Stimulated activated naive B cell treated with anti-CD40 and anti-IgM and Interleukin-4, amounts not matched to agents 10 μg/mL and 1 μg/mL and 100 μg/mL, for 72 hours (primary cell): ENCODE results near the gene AOAH.

Experiments used
- ATAC-seq, 2 donors: fragments of 150-1000 bp; cut with Tn5 transposase; replicated peaks; 2 replicates each; pipeline ENCODE4 v1.10.0; 2021; ENCODE audit warnings: moderate library complexity in 1 of 2
- DNase-seq: peaks from one replicate; pipeline ENCODE4 v3.0.0; 2021
- H3K27ac Mint-ChIP-seq: one replicate; pipeline ENCODE4 v1.8.0; 2022; ENCODE audit warnings: mild to moderate bottlenecking, mixed read lengths
- H3K27me3 Mint-ChIP-seq, 2 donors: one replicate each; pipeline ENCODE4 v1.8.0; 2022; ENCODE audit warnings: mixed read lengths in 2 of 2
- H3K36me3 Mint-ChIP-seq, 2 donors: one replicate each; pipeline ENCODE4 v1.8.0; 2022; ENCODE audit warnings: mixed read lengths in 2 of 2, mild to moderate bottlenecking in 1 of 2
- H3K4me1 Mint-ChIP-seq, 2 donors: one replicate each; pipeline ENCODE4 v1.8.0; 2022; ENCODE audit warnings: mixed read lengths in 2 of 2, mild to moderate bottlenecking in 1 of 2
- H3K4me3 Mint-ChIP-seq, 2 donors: one replicate each; pipeline ENCODE4 v1.8.0; 2022; ENCODE audit warnings: mild to moderate bottlenecking in 2 of 2, mixed read lengths in 2 of 2, moderate library complexity in 1 of 2
- H3K9me3 Mint-ChIP-seq, 2 donors: one replicate each; pipeline ENCODE4 v1.8.0; 2022; ENCODE audit warnings: mixed read lengths in 2 of 2, mild to moderate bottlenecking in 1 of 2

AOAH gene

GRCh38 chr7:36668750-36669149, 55.5 kb downstream of the AOAH start:
- Mint-ChIP-seq H3K9me3 (peaks cover 0 to 2% of the 10 kb centered on the region in 2 donors), H3K4me3 (no peak overlapping the region), H3K4me1 (peaks cover 8 to 15% of the 10 kb centered on the region in 2 donors), H3K36me3 (peaks cover 0 to 2% of the 10 kb centered on the region in 2 donors), H3K27me3 (peaks cover 3 to 5% of the 10 kb centered on the region in 2 donors), H3K27ac (no peak overlapping the region)
- DNase-seq, result no peak
- no peak for ATAC-seq

DNA sequence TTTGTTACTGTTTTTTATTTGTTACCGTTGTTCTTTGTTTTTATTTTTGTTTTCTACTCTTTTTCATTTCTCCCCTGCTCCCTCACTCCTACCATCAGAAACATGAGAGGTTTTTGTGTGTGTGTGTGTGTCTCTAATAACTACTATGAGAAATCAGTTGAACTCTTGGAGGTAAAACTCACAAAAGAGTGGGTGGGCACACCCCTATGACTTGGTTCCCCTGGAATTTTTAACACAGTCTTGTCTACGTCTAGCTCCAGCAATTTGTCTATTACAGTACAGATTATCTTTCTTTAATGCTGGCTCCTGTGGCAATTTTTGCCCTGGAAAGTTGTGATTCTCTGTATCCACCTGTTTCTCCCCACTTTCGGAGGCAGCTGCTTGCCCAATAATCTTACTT, 56.2 kb downstream of the AOAH start:
- peaks cover 0 to 2% of the 10 kb centered on the region in 2 donors for H3K36me3 Mint-ChIP-seq
- no peak overlapping the region for H3K4me3 Mint-ChIP-seq
- peaks cover 8 to 15% of the 10 kb centered on the region in 2 donors for H3K4me1 Mint-ChIP-seq
- peaks cover 0 to 2% of the 10 kb centered on the region in 2 donors for H3K9me3 Mint-ChIP-seq
- DNase-seq (no peak), ATAC-seq (no peak)
- no peak overlapping the region for H3K27ac Mint-ChIP-seq
- peaks cover 3 to 5% of the 10 kb centered on the region in 2 donors for H3K27me3 Mint-ChIP-seq

GRCh38 chr7:36667007-36667745, 57.1 kb downstream of the AOAH start:
- peaks cover 0 to 2% of the 10 kb centered on the region in 2 donors for H3K36me3 Mint-ChIP-seq
- H3K27ac Mint-ChIP-seq, result no peak overlapping the region

DNA sequence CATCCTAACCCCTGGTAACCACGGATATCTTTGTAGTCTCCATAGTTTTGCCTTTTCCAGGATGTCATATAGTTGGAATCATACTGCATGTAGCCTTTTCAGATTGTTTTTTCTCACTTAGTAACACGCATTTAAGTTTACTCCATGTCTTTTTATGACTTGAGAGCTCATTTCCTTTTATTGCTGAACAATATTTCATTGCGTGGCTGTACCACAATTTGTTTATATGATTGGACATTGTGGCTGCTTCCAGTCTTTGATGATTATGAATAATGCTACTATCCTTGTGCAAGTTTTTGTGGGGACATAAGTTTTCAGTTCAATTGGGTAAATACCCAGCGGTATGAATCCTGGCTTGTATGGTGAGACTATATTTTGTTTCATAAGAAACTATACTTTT, 60.8 kb downstream of the AOAH start:
- DNase-seq (no peak), ATAC-seq (no peak)
- Mint-ChIP-seq H3K4me3 (no peak overlapping the region), H3K4me1 (no peaks in the 10 kb centered on the region), H3K36me3 (no peaks in the 10 kb centered on the region), H3K9me3 (no peaks in the 10 kb centered on the region), H3K27ac (no peak overlapping the region), H3K27me3 (no peaks in the 10 kb centered on the region)

More at GRCh38 chr7:36667007-36667745, 57.1 kb downstream of the AOAH start:
- peaks cover 8 to 15% of the 10 kb centered on the region in 2 donors for H3K4me1 Mint-ChIP-seq
- ATAC-seq, result no peak
- H3K27me3 Mint-ChIP-seq, result peaks cover 3 to 5% of the 10 kb centered on the region in 2 donors
- H3K4me3 Mint-ChIP-seq, result no peak overlapping the region
- DNase-seq, result no peak
- H3K9me3 Mint-ChIP-seq, result peaks cover 0 to 2% of the 10 kb centered on the region in 2 donors

DNA sequence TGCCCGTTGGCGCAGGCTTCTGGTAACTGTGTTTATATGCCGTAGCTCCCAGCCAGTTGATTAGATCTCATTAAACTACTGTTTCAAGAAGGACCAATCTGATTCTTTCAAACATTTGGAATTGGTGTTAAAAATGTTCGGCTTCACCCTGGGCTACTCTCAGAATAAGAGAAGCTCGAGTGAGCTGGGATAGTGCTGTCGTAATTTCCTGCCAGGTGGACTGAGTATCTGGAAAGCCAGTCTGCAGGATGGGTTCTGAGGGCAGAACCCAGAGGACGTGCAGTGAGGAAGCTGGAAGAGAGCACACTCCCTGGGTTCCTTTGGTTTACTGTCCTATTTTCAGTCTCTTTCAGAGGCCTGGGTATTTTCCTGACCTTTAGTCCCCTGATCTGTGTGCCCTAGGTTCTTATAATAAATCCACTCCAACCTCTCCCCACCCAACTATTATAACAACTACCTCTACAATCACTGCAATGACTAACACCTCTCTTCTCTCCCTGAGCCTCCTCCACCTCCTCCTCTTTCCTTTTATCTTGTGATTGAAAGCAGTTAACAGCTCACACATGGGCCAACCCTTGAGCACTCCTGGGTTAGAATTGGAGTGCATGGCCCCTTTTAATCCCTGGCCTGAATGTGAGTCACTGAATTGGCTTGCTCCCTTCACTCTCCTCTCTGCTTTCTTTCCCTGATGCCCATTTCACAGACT, 63.0 kb downstream of the AOAH start:
- H3K27ac Mint-ChIP-seq, result no peak overlapping the region
- H3K27me3 Mint-ChIP-seq, result no peaks in the 10 kb centered on the region
- no peaks in the 10 kb centered on the region for H3K9me3 Mint-ChIP-seq
- no peak for ATAC-seq
- no peaks in the 10 kb centered on the region for H3K4me1 Mint-ChIP-seq
- no peaks in the 10 kb centered on the region for H3K36me3 Mint-ChIP-seq
- no peak for DNase-seq
- no peak overlapping the region for H3K4me3 Mint-ChIP-seq

DNA sequence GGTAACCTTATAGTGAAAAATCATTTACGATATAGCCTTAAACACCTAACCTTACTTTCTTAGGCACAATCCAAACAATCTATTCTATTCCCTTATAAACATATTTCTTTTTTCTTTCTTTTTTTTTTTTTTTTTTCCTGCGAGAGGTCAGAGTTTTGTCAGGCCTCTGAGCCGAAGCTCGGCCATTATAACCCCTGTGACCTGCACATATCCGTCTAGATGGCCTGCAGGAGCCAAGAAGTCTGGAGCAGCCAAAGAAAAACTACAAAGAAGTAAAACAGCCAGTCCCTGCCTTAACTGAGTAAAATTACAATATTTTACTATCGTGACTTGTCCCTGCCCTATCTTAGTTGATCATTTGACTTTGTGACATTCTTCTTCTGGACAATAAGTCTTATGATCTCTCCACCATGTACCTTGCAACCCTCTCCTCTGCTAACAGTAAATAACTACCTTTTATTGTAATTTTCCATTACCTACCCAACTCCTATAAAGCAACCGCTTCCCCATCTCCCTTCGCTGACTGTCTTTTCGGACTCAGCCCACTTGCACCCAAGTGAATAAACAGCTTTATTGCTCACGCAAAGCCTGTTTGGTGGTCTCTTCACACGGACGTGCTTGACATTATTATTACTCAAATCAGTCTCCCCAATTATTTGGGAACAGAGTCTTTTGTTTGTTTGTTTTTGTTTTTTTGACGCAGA, 64.5 kb downstream of the AOAH start:
- Mint-ChIP-seq H3K4me3 (no peak overlapping the region), H3K36me3 (no peaks in the 10 kb centered on the region), H3K4me1 (no peaks in the 10 kb centered on the region), H3K27me3 (no peaks in the 10 kb centered on the region), H3K27ac (no peak overlapping the region), H3K9me3 (no peaks in the 10 kb centered on the region)
- DNase-seq (no peak), ATAC-seq (no peak)

- DNase-seq, result no peak
- Mint-ChIP-seq H3K9me3 (no peaks in the 10 kb centered on the region), H3K27me3 (no peaks in the 10 kb centered on the region), H3K4me3 (no peak overlapping the region), H3K4me1 (no peaks in the 10 kb centered on the region), H3K27ac (no peak overlapping the region), H3K36me3 (no peaks in the 10 kb centered on the region)
- no peak for ATAC-seq
Observed at GRCh38 chr7:36659172-36659516, 65.2 kb downstream of the AOAH start.

DNA sequence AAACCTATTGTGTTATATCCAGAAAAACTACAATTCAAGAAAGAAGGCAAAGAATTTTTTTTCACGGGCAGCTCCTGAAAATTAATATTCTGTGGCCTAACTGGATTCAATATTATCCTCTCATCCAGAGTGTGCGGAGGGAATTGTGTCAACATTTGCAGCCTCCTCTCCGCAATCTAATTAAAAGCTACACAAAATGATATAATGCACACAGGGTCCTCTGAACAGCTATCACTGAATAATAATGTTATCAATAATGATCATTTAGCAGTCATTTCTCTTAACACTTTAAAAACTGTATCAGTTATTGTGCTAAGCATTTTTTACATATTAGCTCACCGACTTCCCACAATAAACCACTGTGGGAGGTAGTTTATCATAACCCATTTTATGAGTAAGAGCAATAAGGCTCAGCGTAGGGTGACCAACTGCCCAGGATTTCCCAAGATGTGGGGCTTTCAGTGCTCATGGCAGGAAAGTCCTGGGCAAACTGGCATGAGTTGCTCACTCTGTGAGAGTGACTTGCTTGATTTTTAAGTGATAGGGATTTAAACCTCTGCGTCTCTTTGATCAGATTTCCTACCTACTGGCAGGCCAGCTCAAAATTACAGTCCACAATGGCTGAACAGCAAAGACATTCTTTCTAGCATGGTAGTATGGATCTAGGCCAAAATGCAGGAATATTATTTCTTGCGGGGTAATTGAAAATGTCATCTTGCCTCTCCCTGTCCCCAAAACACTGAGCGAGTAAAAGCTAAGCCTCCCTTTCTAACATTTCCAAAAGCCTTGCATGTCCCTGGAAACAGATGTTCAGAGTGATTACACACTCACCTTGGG, 65.7 kb downstream of the AOAH start:
- no peaks in the 10 kb centered on the region for H3K27me3 Mint-ChIP-seq
- H3K4me1 Mint-ChIP-seq, result no peaks in the 10 kb centered on the region
- no peak for DNase-seq
- ATAC-seq, result no peak
- no peak overlapping the region for H3K27ac Mint-ChIP-seq
- no peak overlapping the region for H3K4me3 Mint-ChIP-seq
- H3K9me3 Mint-ChIP-seq, result no peaks in the 10 kb centered on the region
- H3K36me3 Mint-ChIP-seq, result no peaks in the 10 kb centered on the region

- no peaks in the 10 kb centered on the region for H3K4me1 Mint-ChIP-seq
Observed at GRCh38 chr7:36657036-36657660, 67.1 kb downstream of the AOAH start.

GRCh38 chr7:36654436-36654835, 69.9 kb downstream of the AOAH start:
- DNase-seq, result no peak
- Mint-ChIP-seq H3K36me3 (peaks cover 0 to 3% of the 10 kb centered on the region in 2 donors), H3K4me3 (no peak overlapping the region), H3K9me3 (no peaks in the 10 kb centered on the region), H3K27me3 (no peaks in the 10 kb centered on the region), H3K27ac (no peak overlapping the region), H3K4me1 (peaks cover 5% of the 10 kb centered on the region in 2 donors)
- ATAC-seq, result no peak

More at GRCh38 chr7:36657036-36657660, 67.1 kb downstream of the AOAH start:
- Mint-ChIP-seq H3K27ac (no peak overlapping the region), H3K27me3 (no peaks in the 10 kb centered on the region), H3K9me3 (no peaks in the 10 kb centered on the region), H3K36me3 (no peaks in the 10 kb centered on the region), H3K4me3 (no peak overlapping the region)
- DNase-seq, result no peak
- no peak for ATAC-seq

DNA sequence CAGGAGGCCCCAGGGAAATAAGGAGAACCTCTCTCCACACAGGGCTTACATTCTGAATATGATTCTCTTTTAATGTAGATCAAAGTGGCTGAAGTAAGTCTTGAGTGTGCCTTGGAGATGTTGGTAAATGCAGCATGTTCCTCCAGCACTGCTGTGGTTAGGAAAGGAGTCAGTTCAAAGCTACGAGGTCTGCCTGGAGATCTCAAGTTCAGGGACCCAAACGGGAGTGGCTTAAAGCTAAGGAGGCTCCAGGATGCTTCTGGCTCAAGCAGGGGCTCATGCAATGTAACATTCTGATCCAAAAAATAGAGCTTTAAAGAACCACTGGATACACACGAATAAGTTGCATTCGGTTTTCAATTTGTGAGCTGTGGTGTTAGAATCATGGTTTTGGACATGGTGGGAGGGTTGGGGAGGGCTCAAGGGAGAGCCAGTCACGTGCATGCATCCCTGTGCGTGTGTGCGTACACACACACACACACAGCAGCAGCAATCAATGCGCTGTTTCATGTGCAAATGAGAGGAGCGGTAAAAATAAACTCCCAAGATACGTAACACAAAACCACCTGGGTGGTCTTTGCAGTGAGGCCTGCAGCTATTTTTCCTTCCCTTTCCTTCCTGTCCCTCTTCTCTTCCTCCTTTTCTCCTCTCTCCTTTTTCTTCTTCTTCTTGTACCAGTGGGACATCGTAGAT, 70.5 kb downstream of the AOAH start:
- Mint-ChIP-seq H3K27me3 (no peaks in the 10 kb centered on the region), H3K36me3 (peaks cover 0 to 3% of the 10 kb centered on the region in 2 donors), H3K4me1 (peaks cover 5% of the 10 kb centered on the region in 2 donors), H3K4me3 (no peak overlapping the region), H3K27ac (no peak overlapping the region), H3K9me3 (no peaks in the 10 kb centered on the region)
- no peak for DNase-seq
- no peak for ATAC-seq

DNA sequence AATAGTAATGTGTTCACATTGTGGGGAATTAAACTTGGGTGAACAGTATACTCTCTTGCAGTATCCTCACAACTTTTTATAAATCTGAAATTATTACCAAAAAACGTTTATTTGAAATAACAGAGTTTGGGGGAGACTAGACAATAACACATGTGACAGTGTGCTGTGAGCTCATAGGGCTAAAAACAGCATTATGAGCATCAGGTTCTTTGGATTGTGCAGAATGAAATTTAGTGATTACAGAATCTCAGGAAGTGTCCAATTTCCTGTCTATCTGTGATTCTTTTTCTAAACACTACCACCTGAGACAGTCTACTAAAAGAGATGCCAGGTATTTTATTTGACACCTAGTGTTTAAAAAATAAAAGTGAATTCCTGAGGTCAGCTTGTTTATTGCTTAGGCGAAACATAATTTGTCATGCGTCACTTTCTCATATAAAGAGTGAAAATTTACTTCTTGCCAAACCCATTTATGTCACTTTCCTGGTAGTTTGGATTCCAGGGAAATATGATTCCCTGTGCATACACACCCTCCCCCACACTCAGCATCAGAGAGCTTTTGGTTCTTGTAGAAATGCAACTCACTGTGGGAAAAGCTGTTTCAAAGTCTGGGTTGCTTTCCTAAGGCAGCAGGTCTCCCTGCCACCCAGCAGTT, 71.2 kb downstream of the AOAH start:
- DNase-seq (no peak), ATAC-seq (no peak)
- Mint-ChIP-seq H3K27ac (no peak overlapping the region), H3K4me1 (peaks cover 5% of the 10 kb centered on the region in 2 donors), H3K27me3 (no peaks in the 10 kb centered on the region), H3K4me3 (no peak overlapping the region), H3K36me3 (peaks cover 0 to 3% of the 10 kb centered on the region in 2 donors), H3K9me3 (no peaks in the 10 kb centered on the region)

DNA sequence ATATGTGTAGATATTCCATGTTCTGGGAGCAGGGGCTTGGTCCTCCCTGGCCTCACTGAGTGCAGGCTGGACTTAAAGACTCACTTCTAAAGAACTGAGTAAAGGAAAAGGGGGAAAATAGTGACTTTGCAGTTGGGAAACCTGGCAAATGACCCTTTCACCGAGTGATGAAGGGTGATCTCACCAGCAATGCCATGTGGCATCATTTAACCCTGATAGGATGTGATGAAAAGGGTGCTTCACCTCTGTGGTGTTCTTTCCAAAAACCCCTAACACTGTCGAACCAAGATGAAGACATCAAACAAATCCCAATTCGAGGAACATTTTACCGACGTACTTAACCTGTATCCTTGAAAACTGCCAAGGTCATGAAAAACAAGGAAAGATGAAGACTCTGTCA, 71.9 kb downstream of the AOAH start:
- H3K9me3 Mint-ChIP-seq, result no peaks in the 10 kb centered on the region
- no peaks in the 10 kb centered on the region for H3K27me3 Mint-ChIP-seq

More for the DNA sequence above, 71.9 kb downstream of the AOAH start:
- no peak for DNase-seq
- peaks cover 0 to 3% of the 10 kb centered on the region in 2 donors for H3K36me3 Mint-ChIP-seq
- H3K4me3 Mint-ChIP-seq, result no peak overlapping the region
- H3K4me1 Mint-ChIP-seq, result peaks cover 5% of the 10 kb centered on the region in 2 donors
- no peak for ATAC-seq
- no peak overlapping the region for H3K27ac Mint-ChIP-seq
